Transverse colon (tissue), 4 donors: ENCODE measurements around the gene LIPF. TPM values are rescaled to one million over a fixed set of nuclear protein-coding genes. Genes with fewer than 3 reads are reported as not detected.
"Not testable (repeated sequence)": the region's sequence is repeated elsewhere in the genome, so short reads cannot be mapped to it uniquely, and the experiment has no call there.

Experiments used
- DNase-seq: peaks from one replicate; pipeline ENCODE4 v3.0.0-alpha.2; 2019
- H3K27ac ChIP-seq, 4 donors: fragments of 200-600 bp; sonication (generic); 2 replicates each; pipeline ENCODE4 v1.5.1; 2016 to 2018; ENCODE audit warnings: inconsistent platforms in 4 of 4
- H3K27me3 ChIP-seq: fragments of 200-600 bp; sonication (generic); 2 replicates; pipeline ENCODE4 v1.5.1; 2017; ENCODE audit warnings: inconsistent platforms
- H3K36me3 ChIP-seq, 4 donors: fragments of 200-600 bp; sonication (generic); 2 replicates each; pipeline ENCODE4 v1.5.1; 2017 to 2019; ENCODE audit warnings: inconsistent platforms in 4 of 4
- H3K4me1 ChIP-seq, 4 donors: fragments of 200-600 bp; sonication (generic); 2 replicates each; pipeline ENCODE4 v1.5.1; 2017 to 2020; ENCODE audit warnings: inconsistent platforms in 4 of 4
- H3K4me3 ChIP-seq, 4 donors: fragments of 200-600 bp; sonication (generic); 1 replicate in 1 of 4; 2 replicates in 3 of 4; pipeline versions ENCODE4 v1.5.1 to v1.6.1; 2017 to 2019; ENCODE audit warnings: inconsistent platforms in 4 of 4
- H3K9me3 ChIP-seq, 2 donors: fragments of 200-600 bp; sonication (generic); 2 replicates each; pipeline ENCODE4 v1.5.1; 2017 to 2019; ENCODE audit warnings: inconsistent platforms in 2 of 2
- CTCF ChIP-seq, 5 experiments: fragments of 200-600 bp in 3 of 5; fragments of 450-650 bp in 2 of 5; sonication (generic) in 3 of 5; IDR thresholded peaks; 1 replicate in 2 of 5; 2 replicates in 3 of 5; pipeline ENCODE4 v1.5.1; 2016 to 2017; ENCODE audit warnings: antibody characterized with exemption in 5 of 5, inconsistent platforms in 3 of 5, mild to moderate bottlenecking in 2 of 5, moderate library complexity in 1 of 5
- EP300 ChIP-seq: sonication (generic); formaldehyde crosslinking; IDR thresholded peaks from one replicate; pipeline ENCODE4 v1.6.1; 2017; ENCODE audit warnings: antibody characterized with exemption, low read depth
- POLR2A ChIP-seq: fragments of 450-650 bp; IDR thresholded peaks from one replicate; pipeline ENCODE4 v1.6.1; 2016; ENCODE audit warnings: antibody characterized with exemption, mild to moderate bottlenecking, moderate library complexity
- POLR2AphosphoS5 ChIP-seq, 3 donors: sonication (generic); formaldehyde crosslinking; IDR thresholded peaks; one replicate each; pipeline ENCODE4 v1.6.1; 2016; ENCODE audit warnings: antibody characterized with exemption in 3 of 3
- WGBS, 2 donors: methylation state at CpG; one replicate each; pipeline ENCODE4 v1.1.5; 2018; ENCODE audit warnings: low coverage in 1 of 2; 5-methylcytosine and 5-hydroxymethylcytosine counted together
- in situ Hi-C, 4 donors: fragments of 200-750 bp; cut with MboI; loops; one replicate each; pipeline versions ENCODE4 v1.15.0 to v1.15.1; 2017; ENCODE audit warnings: low sequenced_read_pairs in 3 of 4, low pct_ligation_motif_present in 1 of 4, low pct_unique_long_range_greater_than_20kb in 1 of 4
- intact Hi-C: fragments of 100-400 bp; cut with DNase I; formaldehyde crosslinking; loops from one replicate; pipeline ENCODE4 v1.15.1; 2023; ENCODE audit warnings: low total_unique reads
- total RNA-seq, 4 donors: library from RNA; depleted of rRNA; stranded (reverse); fragments of >200 nt; gene quantifications; one replicate each; pipeline ENCODE4 v1.1.0, GENCODE V29; 2016

The LIPF gene
- total RNA-seq, 4 donors from 2014 or later: not detected

GRCh38 chr10:88661018-88661417 is 3.2 kb upstream of the LIPF start:
- in situ Hi-C loops (no loop called here), intact Hi-C loops (loop anchor here (10.0 kb wide), 1 partner anchor 856 kb away; no protein-coding TSS in a partner anchor)
- Histone ChIP-seq H3K4me1 (peaks cover 0 to 5% (median 0%) of the 10 kb centered on the region in 4 donors), H3K4me3 (no peak overlapping the region), H3K27ac (no peak overlapping the region), H3K27me3 (no peaks in the 10 kb centered on the region), H3K36me3 (no peaks in the 10 kb centered on the region), H3K9me3 (no peaks in the 10 kb centered on the region)
- DNase-seq: no peak
- TF ChIP-seq CTCF (IDR thresholded peaks at IDR 0.05): no peak

DNA sequence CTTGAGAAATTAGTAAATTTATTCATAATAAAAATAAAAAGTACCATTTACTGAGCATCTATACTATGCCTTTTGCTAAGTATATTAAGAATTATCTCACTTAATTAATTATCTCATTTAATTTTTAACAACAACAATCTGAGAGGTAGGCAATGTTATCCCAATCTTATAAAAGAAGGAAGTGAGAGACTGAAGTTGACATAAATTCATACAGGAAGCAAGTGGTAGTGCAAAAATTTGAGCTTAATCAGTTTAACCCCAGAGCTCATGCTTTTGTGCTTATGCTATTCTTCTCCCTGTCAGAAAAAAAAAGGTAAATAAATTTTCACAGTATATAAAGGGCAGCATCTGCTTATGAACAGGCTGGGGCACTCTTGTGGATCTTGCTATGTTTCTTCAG is 2.7 kb upstream of the LIPF start:
- no peak for DNase-seq
- TF ChIP-seq CTCF (IDR thresholded peaks at IDR 0.05) (no peak), POLR2AphosphoS5 (IDR thresholded peaks at IDR 0.05) (no peak), EP300 (no peak), POLR2A (no peak)
- no peak overlapping the region for H3K27ac ChIP-seq
- peaks cover 0 to 5% (median 0%) of the 10 kb centered on the region in 4 donors for H3K4me1 ChIP-seq
- in situ Hi-C loops (no loop called here), intact Hi-C loops (loop anchor here (10.0 kb wide), 1 partner anchor 857 kb away; no protein-coding TSS in a partner anchor)
- no peaks in the 10 kb centered on the region for H3K36me3 ChIP-seq
- H3K27me3 ChIP-seq: no peaks in the 10 kb centered on the region
- H3K4me3 ChIP-seq: no peak overlapping the region
- H3K9me3 ChIP-seq: no peaks in the 10 kb centered on the region

DNA sequence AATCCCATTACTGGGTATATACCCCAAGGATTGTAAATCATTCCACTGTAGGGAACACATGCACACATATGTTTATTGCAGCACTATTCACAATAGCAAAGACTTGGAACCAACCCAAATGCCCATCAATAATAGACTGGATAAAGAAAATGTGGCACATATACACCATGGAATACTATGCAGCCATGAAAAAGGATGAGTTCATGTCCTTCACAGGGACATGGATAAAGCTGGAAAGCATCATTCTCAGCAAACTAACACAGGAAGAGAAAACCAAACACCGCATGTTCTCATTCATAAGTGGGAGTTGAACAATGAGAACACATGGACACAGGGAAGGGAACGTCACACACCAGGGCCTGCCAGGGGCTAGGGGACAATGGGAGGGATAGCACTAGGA is 1.1 kb upstream of the LIPF start:
- 98 to 100% methylated on average over 1 to 2 of the region's 2 CpGs for WGBS, 2 donors
- intact Hi-C loops: loop anchor here (10.0 kb wide), 1 partner anchor 858 kb away; no protein-coding TSS in a partner anchor
- in situ Hi-C loops: not testable (repeated sequence)

DNA sequence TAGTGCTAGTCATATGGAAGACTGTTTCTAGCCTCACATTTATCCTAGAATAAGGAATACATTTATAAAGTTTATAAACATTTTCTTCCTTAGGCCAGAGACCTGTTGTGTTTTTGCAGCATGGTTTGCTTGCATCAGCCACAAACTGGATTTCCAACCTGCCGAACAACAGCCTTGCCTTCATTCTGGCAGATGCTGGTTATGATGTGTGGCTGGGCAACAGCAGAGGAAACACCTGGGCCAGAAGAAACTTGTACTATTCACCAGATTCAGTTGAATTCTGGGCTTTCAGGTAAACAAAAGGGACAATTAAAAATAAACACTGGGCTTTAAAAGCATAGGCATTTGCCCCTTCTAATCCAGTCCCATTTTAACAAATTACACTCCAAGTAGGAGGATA is 4.2 kb downstream of the LIPF start:
- Histone ChIP-seq H3K36me3 (no peaks in the 10 kb centered on the region), H3K4me1 (no peaks in the 10 kb centered on the region), H3K4me3 (no peak overlapping the region), H3K9me3 (no peaks in the 10 kb centered on the region), H3K27ac (no peak overlapping the region), H3K27me3 (no peaks in the 10 kb centered on the region)
- in situ Hi-C loops (no loop called here), intact Hi-C loops (loop anchor here (10.0 kb wide), 1 partner anchor 864 kb away; no protein-coding TSS in a partner anchor)
- 63 to 86% methylated on average over 1 of the region's 1 CpG for WGBS, 2 donors
- TF ChIP-seq EP300: no peak
- no peak for TF ChIP-seq CTCF (IDR thresholded peaks at IDR 0.05)
- TF ChIP-seq POLR2AphosphoS5 (IDR thresholded peaks at IDR 0.05): no peak
- no peak for TF ChIP-seq POLR2A
- no peak for DNase-seq

More for the DNA sequence above, 1.1 kb upstream of the LIPF start:
- H3K4me1 ChIP-seq, H3K27me3 ChIP-seq, H3K4me3 ChIP-seq, DNase-seq, H3K36me3 ChIP-seq, H3K9me3 ChIP-seq, H3K27ac ChIP-seq: not testable (repeated sequence)

DNA sequence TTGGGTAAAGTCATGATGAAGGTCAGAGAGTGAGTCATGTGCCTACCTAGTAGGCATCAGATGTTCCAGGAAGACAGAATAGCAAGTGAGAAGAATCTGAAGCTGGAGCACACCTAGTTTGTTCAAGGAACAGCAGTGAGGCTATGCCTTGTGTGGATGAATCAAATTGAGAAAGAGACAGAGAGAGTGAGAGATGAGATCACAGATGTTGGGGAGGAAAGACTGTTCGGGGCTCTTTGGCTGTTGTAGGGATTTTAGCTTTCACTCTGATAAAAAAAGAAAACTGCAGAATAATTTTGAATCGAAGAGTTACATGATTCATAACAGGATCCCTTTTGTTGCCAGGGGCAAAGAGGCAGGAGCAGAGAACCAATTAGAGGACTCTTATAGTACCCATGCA is 6.3 kb downstream of the LIPF start:
- Histone ChIP-seq H3K27me3 (no peaks in the 10 kb centered on the region), H3K36me3 (no peaks in the 10 kb centered on the region), H3K4me3 (no peak overlapping the region), H3K9me3 (no peaks in the 10 kb centered on the region), H3K27ac (no peak overlapping the region), H3K4me1 (no peaks in the 10 kb centered on the region)
- intact Hi-C loops (no loop called here), in situ Hi-C loops (no loop called here)
- no peak for DNase-seq
- no peak for TF ChIP-seq POLR2AphosphoS5 (IDR thresholded peaks at IDR 0.05)
- TF ChIP-seq CTCF (IDR thresholded peaks at IDR 0.05): no peak
- no peak for TF ChIP-seq EP300
- no peak for TF ChIP-seq POLR2A
- WGBS, 2 donors: 70 to 73% methylated on average over 2 of the region's 2 CpGs
